ENCODE data around the gene TRHDE. TPM values are rescaled to one million over a fixed set of nuclear protein-coding genes. Genes with fewer than 3 reads are reported as not detected.

The TRHDE gene
- total RNA-seq, 1 experiment from 2014 or later = not detected

- no TSS peak for BruUV-seq (replicated peaks)
Measured at GRCh38 chr12:72540811-72541210, 268.6 kb downstream of the TRHDE start.

DNA sequence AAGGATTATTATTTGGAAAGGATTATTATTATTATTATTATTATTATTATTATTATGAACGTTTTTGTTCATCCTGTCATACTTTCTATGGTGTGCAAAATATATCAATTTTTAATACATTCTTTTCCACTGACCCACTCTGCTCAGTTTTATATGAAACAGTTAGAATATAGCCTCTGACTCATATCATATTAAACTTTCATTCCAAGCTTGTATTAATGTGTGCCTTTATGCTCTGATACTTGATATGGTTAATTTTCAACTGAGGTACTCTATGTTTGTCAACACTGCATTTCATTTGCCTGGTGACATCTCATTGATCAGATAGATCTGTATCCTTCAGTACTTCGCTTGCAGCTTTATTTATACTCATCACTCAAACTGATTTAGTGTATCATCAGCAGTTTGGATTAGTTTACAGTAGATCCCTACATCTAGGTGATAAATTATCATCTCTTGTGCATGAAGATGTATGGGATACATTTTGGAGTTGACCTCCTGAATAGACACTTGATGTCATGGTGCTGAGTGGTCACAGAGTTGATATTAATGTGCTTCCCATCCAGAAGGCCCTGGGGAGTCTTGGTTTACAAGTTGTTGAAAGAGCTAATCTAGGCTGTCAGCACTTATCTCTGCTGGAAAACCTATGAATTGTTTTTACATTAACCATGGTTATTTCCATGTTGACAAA lies 271.8 kb downstream of the TRHDE start:
- ChIA-PET POLR2A (no interaction called here), CTCF (no interaction called here)
- Histone ChIP-seq H3K4me1 (no peaks in the 10 kb centered on the region), H3K36me3 (ENCODE audit: control insufficient read depth, insufficient read depth, low read length) (no peaks in the 10 kb centered on the region), H3K4me3 (ENCODE audit: low read depth, low read length) (no peak overlapping the region), H3K9me3 (no peaks in the 10 kb centered on the region), H3K27me3 (replicated peaks; ENCODE audit: control insufficient read depth, insufficient read depth, low read length) (no peaks in the 10 kb centered on the region)
- no TSS peak for BruUV-seq (replicated peaks)
- DNase-seq = no peak
- no peak overlapping the region for H3K4me3 Mint-ChIP-seq (ENCODE audit: unreplicated experiment)
- H3K9me3 Mint-ChIP-seq (ENCODE audit: unreplicated experiment) = no peaks in the 10 kb centered on the region
- TF ChIP-seq CTCF (IDR thresholded peaks at IDR 0.05; ENCODE audit: insufficient read depth in 1 of 2, low read depth in 1 of 2, low read length in 1 of 2, severe bottlenecking in 1 of 2, unreplicated experiment in 1 of 2) = no peak
- H3K27me3 Mint-ChIP-seq (ENCODE audit: insufficient read depth, unreplicated experiment) = peaks cover under 1% of the 10 kb centered on the region
- no peaks in the 10 kb centered on the region for H3K4me1 Mint-ChIP-seq (ENCODE audit: low read depth, unreplicated experiment)
- intact Hi-C loops (cut with micrococcal nuclease; ENCODE audit: unreplicated experiment) = no loop called here
- H3K27ac Mint-ChIP-seq (ENCODE audit: unreplicated experiment) = no peak overlapping the region
- H3K36me3 Mint-ChIP-seq (ENCODE audit: insufficient read depth, unreplicated experiment) = no peaks in the 10 kb centered on the region

More at GRCh38 chr12:72540811-72541210, 268.6 kb downstream of the TRHDE start:
- no peak for DNase-seq
- no peaks in the 10 kb centered on the region for H3K27me3 ChIP-seq (replicated peaks; ENCODE audit: control insufficient read depth, insufficient read depth, low read length)
- H3K27ac Mint-ChIP-seq (ENCODE audit: unreplicated experiment) = no peak overlapping the region
- no peaks in the 10 kb centered on the region for H3K36me3 ChIP-seq (ENCODE audit: control insufficient read depth, insufficient read depth, low read length)
- intact Hi-C loops (cut with micrococcal nuclease; ENCODE audit: unreplicated experiment) = no loop called here
- no peak overlapping the region for H3K4me3 ChIP-seq (ENCODE audit: low read depth, low read length)
- H3K36me3 Mint-ChIP-seq (ENCODE audit: insufficient read depth, unreplicated experiment) = no peaks in the 10 kb centered on the region
- H3K27me3 Mint-ChIP-seq (ENCODE audit: insufficient read depth, unreplicated experiment) = peaks cover 11% of the 10 kb centered on the region
- POLR2A ChIA-PET = no interaction called here
- H3K4me1 Mint-ChIP-seq (ENCODE audit: low read depth, unreplicated experiment) = no peaks in the 10 kb centered on the region
- H3K9me3 Mint-ChIP-seq (ENCODE audit: unreplicated experiment) = no peaks in the 10 kb centered on the region
- H3K9me3 ChIP-seq = no peaks in the 10 kb centered on the region
- H3K4me3 Mint-ChIP-seq (ENCODE audit: unreplicated experiment) = no peak overlapping the region
- TF ChIP-seq CTCF (IDR thresholded peaks at IDR 0.05; ENCODE audit: insufficient read depth in 1 of 2, low read depth in 1 of 2, low read length in 1 of 2, severe bottlenecking in 1 of 2, unreplicated experiment in 1 of 2) = no peak
- no peaks in the 10 kb centered on the region for H3K4me1 ChIP-seq
- CTCF ChIA-PET = interaction anchor here (0.5 kb wide), 1 partner anchor 30 kb away, joined by 6 read pairs; no protein-coding TSS in a partner anchor

DNA sequence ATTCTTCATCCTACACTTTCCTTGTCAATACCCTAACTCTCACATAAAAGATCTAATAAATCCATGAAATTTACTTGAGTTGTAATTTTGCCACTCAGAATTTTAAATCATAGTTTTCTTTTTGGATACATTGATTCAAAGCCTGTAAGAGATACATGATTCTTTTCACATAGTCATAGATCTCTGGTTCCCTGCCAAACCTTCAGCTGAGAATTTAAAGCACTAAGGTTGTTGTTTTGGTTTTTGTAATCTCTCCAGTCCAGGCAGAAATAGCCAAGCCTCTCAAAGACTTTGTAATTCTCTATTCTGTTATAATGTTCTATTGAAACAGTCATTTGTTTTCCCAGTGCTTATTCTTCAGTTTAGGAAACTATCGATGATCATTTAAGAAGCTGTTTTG lies 273.9 kb downstream of the TRHDE start:
- BruUV-seq (replicated peaks) = no TSS peak
- DNase-seq = no peak
- H3K27ac Mint-ChIP-seq (ENCODE audit: unreplicated experiment) = no peak overlapping the region
- Histone ChIP-seq H3K36me3 (ENCODE audit: control insufficient read depth, insufficient read depth, low read length) (no peaks in the 10 kb centered on the region), H3K4me1 (no peaks in the 10 kb centered on the region), H3K9me3 (no peaks in the 10 kb centered on the region), H3K27me3 (replicated peaks; ENCODE audit: control insufficient read depth, insufficient read depth, low read length) (no peaks in the 10 kb centered on the region), H3K4me3 (ENCODE audit: low read depth, low read length) (no peak overlapping the region)
- no peak for TF ChIP-seq CTCF (IDR thresholded peaks at IDR 0.05; ENCODE audit: insufficient read depth in 1 of 2, low read depth in 1 of 2, low read length in 1 of 2, severe bottlenecking in 1 of 2, unreplicated experiment in 1 of 2)
- intact Hi-C loops (cut with micrococcal nuclease; ENCODE audit: unreplicated experiment) = no loop called here
- no peaks in the 10 kb centered on the region for H3K9me3 Mint-ChIP-seq (ENCODE audit: unreplicated experiment)
- ChIA-PET POLR2A (no interaction called here), CTCF (no interaction called here)
- H3K36me3 Mint-ChIP-seq (ENCODE audit: insufficient read depth, unreplicated experiment) = no peaks in the 10 kb centered on the region
- no peaks in the 10 kb centered on the region for H3K4me1 Mint-ChIP-seq (ENCODE audit: low read depth, unreplicated experiment)
- no peaks in the 10 kb centered on the region for H3K27me3 Mint-ChIP-seq (ENCODE audit: insufficient read depth, unreplicated experiment)
- H3K4me3 Mint-ChIP-seq (ENCODE audit: unreplicated experiment) = no peak overlapping the region

All from Caco-2 (cell line).